DMS114 treated with DMSO at 0.1 percent for 48 hours (cell line): ENCODE results near the gene XRCC1.
A peak's percentile ranks its signal among the peaks of the same experiment; 100 is the strongest.

Source experiments
- DNase-seq: peaks from one replicate; lab custom pipeline; 2025; ENCODE audit not compliant: unreplicated experiment; lab: John Stamatoyannopoulos, UW

Gene XRCC1

DNA sequence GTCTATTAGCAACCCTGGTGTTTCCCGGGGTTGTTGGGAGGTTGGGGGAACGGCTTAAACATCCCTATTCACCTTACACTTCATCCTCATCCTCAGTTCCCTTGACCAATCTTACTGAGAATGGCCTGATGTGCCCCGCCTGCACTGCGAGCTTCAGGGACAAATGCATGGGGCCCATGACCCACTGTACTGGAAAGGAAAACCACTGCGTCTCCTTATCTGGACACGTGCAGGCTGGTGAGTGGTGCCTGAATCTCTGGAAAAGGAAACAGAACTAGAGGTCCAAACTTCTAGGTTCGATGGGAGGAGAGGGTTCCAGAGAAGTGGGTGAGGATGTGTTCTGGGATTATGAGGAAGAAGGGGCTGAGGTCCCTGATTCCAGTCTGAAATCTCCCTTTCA is 6.1 kb upstream of the XRCC1 start:
- no peak for DNase-seq

DNA sequence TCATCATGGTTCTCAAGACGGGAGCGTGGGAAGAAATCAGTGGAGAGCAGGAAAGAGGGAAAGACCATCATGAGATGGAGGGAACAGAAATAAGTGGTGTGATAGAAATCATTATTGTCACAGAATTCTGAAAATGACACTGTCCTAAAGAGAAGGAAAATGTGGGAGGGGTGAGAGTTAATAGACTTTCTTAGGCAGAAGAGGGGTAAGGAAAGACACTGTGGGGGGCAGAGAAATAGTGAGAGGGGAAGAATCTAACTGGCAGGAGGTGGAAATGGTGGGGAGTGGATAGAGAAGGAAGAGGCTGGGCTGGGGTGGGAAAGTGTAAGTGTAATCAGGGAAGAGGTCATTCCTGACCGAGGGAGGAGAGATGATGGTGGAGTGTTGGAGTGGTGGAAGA is 3.5 kb upstream of the XRCC1 start:
- DNase-seq, result no peak

DNA sequence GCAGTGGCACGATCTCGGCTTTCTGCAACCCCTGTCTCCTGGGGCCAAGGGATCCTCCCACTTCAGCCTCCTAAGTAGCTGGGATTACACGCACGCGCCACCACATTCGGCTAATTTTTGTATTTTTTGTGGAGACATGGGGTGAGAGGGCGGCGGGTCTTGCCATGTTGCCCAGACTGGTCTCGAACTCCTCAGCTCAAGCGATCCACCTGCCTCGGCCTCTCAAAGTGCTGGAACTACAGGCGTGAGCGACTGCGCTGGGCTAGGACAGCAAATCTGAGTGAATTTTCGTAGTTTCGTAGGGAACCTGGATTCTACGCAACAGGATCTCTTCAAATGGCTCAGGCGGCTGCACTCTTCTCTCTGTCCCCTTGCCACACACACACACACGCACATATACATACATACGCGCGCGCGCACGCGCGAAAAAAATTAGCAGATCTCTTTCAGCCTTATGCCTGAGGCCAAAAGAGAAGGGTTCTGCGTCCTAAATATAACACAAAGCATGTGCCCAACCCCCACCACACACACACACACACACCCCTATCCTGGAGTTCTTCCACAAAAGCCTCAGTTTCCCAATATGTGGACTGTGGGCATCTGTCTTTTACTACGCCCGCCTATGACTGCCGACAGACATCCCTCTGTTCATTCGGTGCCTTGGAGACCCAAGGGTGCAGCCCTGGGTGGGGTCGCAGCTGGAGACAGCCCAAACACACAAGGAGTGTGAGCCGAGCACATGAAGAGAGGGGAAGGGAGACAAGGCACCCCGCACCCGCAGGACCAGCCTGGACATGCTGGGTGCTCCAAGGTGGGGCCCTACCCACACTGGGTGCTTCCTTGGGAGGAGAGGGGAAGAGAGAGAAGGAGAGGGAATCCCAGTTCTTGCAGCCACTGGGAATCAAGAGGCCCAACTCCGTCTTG is 890 bp upstream of the XRCC1 start:
- DNase-seq, result no peak

DNA sequence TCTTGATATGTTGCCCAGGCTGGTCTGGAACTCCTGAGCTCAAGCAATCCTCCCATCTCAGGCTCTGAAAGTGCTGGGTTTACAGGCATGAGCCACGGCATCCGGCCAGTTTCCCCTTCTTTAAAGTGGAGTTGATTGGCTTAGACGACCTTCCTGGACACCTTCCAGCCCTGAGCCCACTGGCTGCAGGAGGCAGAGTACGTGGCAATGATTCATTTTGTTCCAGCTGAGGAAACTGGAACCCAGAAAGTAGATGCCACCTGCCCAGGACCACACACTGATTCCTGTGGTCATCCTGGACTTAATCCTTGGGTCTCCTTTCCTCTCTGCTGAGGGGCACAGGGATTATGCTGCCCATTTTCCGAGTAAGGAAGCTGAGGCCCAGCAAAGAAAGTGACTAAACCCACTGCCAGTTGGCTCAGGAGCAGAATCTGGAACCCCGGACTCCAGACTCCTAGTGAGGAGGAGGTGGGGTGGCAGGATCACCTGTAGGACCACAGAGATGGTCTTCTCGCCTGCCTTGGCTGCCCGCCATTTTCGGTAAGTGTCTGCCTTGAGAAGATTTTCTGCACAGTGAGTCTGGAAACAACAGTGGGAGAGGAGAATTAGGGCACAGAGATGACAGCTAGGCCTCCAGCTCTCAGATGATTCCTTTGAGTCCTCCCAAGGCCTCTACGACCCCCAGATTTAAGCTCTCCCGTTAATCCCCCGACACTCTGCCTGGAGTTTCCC is 737 bp downstream of the XRCC1 start:
- no peak for DNase-seq

DNA sequence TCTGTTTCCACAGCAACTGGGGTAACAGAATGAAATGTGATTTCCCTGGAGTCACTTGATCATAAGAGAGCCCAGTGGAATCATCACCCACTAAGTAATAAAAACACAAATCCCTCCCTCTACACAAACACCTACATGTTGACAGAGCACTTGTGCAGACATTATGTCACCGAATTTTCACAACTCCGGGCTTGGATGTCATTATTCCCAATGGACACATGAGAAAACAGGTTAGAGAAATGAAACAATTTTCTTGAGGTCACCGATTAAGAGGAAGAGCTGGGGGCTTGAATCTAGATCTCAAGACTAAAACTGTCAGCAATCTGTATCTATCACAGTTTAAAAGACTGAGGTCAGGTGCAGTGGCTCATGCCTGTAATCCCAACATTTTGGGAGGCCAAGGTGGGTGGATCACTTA is 3.1 kb downstream of the XRCC1 start:
- no peak for DNase-seq

DNA sequence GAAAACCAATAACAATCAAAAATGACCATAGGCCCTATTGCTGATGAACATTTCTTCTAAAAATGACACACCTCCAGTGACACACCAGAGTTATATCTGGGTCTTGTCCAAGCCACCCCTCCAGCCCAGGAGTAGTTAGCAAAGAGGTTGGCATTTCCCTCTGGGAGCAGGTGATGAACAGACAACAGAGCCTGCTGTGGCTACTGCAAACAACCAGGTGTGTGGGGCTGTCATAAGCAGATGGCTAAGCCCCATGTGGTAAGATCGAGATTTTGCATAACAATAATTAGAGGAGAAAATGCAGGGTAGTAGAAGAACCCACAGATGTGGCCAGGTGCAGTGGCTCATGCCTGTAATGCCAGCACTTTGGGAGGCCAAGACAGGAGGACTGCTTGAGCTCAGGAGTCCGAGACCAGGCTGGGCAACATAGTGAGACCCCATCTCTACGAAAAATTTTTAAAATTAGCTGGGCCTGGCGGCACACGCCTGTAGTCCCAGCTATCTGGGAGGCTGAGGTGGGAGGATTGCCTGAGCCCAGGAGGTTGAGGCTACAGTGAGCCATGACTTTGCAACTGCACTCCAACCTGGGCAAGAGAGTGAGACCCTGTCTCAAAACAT is 5.0 kb downstream of the XRCC1 start:
- DNase-seq, result no peak

DNA sequence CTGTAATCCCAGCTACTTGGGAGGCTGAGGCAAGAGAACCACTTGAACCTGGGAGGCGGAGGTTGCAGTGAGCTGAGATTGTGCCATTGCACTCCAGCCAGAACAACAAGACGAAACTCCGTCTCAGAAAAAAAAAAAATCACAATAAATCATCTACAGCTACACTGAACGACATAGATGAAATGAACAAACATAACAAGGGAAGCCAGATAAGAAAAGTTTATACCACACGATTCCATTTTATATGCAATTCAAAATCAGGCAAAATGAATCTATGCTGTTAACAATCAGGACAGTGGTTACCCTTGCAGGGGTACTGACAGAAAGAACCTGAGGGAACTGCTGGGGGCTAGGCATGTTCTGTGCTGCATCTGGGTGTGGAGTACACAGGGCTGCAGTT is 5.7 kb downstream of the XRCC1 start:
- no peak for DNase-seq

DNA sequence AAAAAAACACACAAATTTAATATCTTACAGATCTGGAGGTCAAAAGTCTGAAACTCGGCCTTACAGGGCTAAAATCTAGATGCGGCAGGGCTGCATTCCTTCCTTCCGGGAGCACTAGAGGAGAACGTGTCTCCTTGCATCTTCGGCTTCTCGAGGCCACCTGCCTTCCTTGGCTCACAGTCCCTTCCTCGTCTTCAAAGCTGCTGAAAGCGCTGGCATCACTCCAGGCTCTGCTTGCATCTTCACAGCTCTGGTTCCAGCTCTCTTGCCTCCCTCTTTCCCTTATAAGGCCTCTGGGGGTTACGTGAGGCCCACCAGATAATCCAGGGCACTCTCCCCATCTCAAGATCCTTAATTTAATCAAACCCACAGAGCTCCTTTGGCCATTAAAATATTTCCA is 10.5 kb downstream of the XRCC1 start:
- no peak for DNase-seq

DNA sequence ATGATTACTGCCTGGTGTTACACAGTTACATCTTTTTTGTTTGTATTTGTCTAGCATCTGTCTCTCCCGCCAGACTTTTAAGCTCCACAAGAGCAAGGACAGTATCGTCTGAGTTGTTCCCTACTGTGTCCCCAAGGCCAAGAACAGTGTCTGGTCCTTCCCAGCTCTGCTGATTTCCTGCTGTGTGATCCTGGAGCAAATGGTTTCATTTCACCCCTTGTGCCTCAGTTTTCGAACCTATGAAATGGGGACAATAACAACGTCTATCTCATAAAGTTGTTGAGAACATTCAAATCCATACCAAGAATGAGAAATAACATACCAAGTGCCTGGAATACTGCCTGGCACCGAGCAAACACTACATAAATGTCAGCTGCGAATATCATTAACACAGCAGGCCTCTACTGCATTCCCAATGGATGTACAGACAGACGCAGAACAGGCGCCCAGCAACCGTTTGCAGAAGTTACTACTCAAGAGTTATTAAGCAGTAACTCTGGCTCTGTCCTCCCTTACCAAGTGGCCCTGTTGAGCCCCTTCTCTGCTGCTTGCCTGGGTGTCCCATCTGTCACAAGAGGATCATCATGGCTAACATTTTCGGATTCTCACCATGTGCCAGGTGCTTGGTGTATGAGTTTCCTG is 11.4 kb downstream of the XRCC1 start:
- no peak for DNase-seq

DNA sequence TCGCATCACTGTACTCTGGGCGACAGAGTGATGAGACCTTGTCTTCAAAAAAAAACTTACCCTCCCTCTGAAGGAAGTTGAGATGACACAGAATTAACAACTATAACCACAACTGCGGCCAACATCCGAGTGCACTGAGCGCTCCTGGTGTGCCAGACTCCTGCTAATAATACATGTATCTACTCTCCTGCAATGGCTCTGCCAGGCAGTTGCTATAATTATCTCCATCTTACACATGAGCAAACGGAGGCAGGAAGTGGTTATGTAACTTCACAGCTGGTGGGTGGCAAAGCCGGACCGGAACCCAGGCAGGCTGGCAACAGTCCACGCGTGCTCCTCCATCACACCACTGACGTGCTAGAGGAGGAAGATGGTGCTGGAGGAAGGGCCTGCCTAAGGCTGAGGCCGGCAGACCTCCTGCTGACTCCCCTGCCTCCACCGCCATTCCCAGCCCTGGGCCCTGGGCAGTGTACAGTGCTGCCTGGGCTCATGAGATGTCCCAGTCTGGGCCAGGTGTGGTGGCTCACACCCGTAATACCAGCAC is 12.6 kb downstream of the XRCC1 start:
- no peak for DNase-seq

DNA sequence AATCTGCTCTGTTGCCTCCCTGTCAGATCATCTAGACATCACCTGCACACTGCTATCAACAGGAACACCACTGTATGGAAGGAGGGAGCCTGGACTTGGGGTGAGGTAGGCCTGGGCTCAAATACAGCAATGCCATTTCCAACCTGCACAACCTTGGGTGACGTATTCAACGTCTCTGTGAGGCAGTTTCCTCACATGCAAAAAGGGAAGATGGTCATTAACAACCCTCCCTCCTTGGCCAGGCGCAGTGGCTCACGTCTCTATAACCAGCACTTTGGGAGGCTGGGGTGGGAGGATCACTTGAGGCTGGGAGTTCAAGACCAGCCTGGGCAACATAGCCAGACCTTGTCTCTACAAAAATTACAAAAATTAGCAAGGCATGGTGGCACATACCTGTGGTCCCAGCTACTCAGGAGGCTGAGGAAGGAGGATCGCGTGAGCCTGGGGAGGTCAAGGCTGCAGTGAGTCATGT is 13.1 kb downstream of the XRCC1 start:
- DNase-seq, result no peak

DNA sequence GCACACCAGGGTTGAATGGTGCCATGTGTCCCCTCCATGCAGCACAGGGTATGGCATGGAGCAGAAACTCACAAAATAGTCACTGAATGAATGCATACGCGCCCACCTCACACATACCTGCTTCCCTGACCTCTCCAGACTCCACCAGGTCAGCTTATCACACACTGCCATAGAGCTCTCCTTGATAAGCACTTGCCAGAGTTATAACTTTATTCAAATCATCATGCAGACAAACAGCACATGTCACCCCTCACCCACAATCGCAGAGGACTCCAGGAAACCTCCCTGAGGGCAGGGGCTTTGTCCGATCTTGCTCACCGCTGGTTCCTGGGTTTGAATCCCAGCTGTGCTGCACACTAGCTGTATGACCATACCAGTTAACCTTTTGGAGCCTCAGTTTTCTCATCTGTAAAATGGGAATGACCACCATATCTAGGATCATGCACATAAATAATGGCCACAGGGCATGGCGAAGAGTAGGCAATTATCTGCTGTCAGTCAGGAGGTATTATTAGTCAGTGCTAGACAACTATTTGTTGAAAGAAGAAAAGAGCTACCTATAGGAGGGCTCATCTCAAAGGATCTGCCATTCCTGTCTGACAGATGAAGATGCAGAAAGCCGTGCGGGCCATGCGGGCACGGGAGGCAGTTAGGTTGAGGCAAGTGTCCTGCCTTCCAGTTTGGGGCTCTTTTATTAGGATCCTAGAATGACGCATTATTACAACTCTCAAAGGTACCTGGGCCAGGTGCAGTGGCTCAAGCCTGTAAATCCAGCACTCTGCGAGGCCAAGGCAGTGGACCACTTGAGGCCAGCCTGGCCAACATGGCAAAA is 14.0 kb downstream of the XRCC1 start:
- no peak for DNase-seq

DNA sequence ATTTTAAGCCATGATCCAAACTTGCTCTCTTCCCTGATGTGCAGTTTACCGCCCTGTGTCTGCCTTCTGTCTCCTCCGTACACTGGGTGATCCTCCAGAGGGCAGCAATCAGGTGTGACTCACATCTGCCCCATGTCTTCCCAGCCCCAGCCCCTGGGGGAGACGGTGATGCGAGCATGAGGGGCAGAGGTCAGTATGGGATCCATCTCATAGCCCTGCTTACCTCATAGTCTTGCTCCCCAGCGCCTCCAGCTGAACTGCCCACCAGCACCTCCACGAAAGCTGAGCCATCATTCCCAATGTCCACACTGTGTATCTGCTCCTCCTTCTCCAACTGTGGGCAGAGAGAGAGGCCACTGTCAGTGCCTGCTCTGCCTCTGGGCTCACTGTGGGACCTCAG is 14.6 kb downstream of the XRCC1 start:
- no peak for DNase-seq

DNA sequence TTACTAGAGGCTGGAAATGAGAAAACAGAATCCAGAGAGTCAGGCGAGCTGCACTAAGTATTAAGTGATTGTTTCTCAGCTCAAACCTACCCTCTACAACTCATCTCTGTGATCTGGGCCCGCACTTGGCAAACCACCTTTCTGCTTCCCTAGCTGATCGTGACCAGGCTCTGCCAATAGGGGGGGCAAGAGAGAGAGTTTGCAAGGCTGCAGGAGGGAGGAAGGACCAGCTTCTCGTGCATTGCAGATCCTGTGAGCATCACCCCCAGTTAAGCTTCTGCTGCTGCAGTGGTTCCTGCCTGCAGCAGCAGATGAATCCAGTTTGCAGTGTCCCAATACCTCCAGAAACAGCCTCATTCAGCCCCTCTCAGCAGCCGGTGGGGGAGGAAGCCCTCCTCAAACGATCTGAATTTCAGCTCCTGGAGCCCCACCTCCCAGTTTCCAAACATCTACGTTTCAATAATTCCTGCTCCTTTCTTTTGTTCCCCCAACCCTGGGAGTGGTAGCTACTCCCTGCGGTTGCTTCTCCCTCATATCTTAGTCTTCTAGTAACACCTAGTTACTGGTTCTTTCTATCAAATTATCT is 20.0 kb downstream of the XRCC1 start:
- peak; percentile 22 for DNase-seq

DNA sequence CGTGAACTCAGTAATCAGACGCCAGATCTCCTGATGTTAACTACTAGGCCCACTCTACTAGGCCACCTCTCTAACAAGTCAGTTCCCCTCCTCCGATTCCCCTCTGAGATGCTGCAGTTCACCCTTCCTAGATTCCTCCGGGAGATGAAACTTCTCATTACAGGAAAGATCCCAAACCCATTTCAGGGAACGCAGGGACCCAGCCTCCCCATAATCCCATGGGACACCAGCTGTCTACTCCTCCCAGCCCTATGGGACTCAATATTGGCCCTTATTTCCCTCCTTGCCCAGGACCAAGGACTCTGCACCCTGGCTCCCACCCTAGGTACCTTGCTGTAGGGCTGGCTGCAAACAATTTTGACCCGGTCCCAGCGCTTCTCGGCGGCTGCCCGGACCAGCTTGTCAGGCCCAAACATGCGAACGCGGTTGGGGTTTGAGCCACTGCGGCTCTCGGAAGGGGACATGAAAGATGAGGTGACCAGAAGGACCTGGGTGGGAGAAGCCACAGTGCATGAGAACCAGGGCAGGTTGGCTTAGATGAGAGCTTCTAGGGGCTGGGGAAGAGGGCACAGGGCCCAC is 20.9 kb downstream of the XRCC1 start:
- no peak for DNase-seq

DNA sequence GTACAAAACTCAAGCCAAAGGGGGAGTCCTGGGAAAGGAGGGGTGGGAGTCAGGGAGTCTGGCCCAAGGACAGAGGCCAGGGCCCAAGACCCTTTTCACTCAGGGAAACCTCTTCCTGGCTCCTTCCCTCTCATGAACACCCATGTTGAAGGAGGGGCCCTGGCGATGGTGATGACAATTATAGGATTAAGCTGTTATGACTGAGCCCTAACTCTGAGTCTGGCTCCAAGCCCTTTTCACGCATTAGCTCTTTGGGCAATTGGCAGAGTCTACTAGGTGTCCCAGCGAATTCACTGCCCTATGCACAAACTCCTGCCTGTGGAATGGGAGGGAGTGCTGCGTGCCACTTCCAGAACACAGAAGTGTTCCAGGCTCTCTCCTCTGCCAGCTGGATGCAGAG is 21.7 kb downstream of the XRCC1 start:
- DNase-seq, result no peak

DNA sequence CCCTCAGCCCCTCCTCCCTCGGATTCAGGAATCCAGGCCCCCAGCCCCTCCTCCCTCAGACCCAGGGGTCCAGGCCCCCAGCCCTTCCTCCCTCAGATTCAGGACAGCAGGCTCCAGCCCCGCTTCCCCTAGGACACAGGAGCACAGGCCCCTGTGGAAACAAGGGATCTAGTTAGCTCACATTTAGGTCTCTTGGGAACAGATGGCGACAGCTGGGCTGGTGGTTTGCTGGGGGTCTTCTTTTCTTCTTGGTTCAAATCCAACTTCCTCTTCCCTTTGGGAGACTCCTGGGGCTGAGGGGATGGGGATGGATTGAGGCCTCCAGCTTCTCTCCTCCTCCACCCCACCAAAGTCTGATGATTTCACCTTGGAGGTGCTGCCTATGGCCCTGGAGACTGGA is 22.7 kb downstream of the XRCC1 start:
- no peak for DNase-seq

DNA sequence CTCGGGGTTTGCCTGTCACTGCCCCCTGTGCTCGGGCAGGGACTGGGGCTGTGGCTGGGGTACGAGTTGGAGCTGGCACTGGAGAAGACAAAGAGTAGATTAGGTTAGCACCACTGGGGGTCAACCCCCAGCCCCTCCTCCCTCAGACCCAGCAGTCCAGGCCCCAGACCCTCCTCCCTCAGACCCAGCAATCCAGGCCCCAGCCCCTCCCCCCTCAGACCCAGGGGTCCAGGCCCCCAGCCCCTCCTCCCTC is 23.2 kb downstream of the XRCC1 start:
- DNase-seq, result no peak

DNA sequence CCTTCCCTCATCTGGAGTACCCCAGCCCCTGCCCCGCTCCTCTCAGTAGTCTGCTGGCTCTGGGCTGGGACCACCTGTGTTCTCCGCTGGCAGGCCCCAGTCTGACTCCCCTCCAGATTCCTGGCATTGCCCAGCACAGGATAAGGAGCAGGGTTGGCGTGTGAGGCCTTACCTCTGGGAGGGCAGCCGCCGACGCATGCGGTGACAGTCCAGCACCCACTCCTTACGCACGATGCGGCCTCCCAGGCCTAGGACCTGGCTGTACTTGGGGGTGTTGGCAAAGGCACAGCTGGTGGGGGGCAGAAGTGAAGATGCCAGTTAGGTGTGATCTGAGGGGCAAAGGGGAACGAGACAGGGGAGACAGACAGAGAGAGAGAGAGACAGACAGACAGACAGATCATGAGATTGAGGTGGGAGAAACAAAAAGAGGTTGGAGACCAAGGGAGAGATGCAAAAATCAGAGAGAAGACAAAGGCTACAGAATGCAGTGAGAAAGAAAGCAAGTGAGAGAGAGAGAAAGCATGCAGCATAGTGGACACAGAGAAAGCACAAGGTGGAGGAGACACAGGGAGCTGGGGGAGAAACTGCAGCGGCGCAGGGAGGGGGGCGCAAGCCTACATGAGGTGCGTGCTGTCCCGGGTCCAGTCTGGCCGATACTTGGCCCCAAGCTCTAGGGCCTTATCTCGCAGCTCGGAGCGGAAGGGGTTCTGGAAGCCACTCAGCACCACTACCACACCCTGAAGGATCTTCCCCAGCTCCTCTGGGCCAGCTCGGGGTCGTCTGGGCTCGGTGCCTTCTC is 23.7 kb downstream of the XRCC1 start:
- DNase-seq, result no peak
